Left renal cortex interstitium (tissue), 4 donors: ENCODE results near the gene SPTLC3. TPM values are rescaled to one million over a fixed set of nuclear protein-coding genes. Genes with fewer than 3 reads are reported as not detected.

Experiments used
- DNase-seq, 4 donors: peaks; one replicate each; pipeline ENCODE4 v3.0.0-alpha.2; 2013; ENCODE audit warnings: low read depth in 4 of 4, low spot score in 2 of 4, missing footprints in 1 of 4
- polyA plus RNA-seq, 4 donors: library from polyadenylated mRNA; unstranded; fragments of 120-200 nt; gene quantifications; one replicate each; pipeline ENCODE4 v1.2.1, GENCODE V29; 2013; ENCODE audit not compliant: insufficient read length in 4 of 4

Gene SPTLC3
- polyA plus RNA-seq, 4 donors = 15.4 to 23.2 (median 19.6) TPM

- DNase-seq = no peak
Measured at GRCh38 chr20:12984069-12984765, 24.6 kb upstream of the SPTLC3 start.

GRCh38 chr20:12984863-12985262 lies 23.9 kb upstream of the SPTLC3 start:
- DNase-seq = no peak

- DNase-seq = no peak
Measured at GRCh38 chr20:12987261-12987660, 21.5 kb upstream of the SPTLC3 start.

- DNase-seq = no peak
Measured at GRCh38 chr20:12989586-12990115, 19.1 kb upstream of the SPTLC3 start.

DNA sequence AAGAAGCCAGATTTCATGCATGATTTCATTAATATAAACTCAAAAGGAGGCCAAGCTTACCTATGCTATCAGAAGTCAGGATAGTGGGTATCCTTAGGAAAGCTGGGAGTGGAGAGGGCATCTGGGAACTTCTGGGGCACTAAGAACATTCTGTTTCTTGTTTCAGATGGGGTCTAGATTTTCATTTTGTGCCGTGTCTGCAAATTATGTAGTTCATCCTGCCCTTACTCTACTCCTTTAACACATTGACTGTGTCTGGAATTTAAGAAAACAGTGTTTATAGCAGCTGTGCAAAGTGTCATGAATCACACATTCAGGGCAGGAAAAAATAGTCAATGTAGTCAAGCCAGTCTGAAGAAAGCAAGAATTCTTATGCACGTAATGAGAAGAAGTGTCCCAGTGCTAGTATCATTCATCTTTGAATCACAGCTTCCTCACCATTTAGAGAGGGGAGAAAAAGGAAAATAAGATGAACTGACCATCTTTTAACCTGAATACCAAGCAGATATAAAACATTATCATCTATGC lies 11.6 kb upstream of the SPTLC3 start:
- no peak for DNase-seq

GRCh38 chr20:12998046-12998445 lies 10.7 kb upstream of the SPTLC3 start:
- no peak for DNase-seq

GRCh38 chr20:12999201-12999600 lies 9.6 kb upstream of the SPTLC3 start:
- DNase-seq = no peak

DNA sequence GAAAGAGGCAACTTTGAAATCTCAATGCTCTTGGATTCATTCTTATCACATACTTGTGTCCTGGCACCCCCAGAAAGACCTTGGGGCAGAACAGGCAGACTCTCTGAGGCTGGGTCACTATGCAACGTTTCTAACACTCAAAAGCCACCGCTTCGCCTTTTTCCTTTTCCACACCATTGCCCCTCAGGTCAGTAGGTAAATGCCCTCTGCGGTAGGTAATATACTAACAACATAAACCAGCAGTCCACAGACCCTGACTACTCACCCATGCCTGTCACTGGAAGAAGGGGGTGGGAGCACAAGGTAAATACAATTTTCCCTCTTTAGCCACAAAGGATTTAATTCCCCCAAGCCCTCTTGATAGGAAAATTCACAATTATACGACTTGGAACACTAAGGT lies 6.5 kb upstream of the SPTLC3 start:
- DNase-seq = peak in 1 of 4 donors; percentile 28

DNA sequence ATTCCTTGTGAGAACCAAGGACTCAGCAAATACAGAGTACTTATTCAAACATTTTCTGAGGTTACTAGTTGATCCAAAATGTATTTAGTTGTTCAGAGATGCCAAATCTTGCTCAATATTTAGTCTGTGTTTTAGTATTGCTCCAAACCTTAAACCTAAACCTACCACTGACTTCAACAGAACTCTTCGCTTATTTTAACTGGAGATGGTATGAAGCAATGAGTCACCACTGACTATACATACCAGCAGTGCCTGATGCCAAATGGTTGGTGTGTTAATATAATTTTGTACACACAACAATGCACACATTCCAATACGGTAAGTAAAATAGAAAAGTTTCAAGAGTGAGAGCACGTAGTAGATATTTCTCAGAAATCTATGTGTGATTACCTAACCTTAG lies 1.9 kb upstream of the SPTLC3 start:
- DNase-seq = no peak

GRCh38 chr20:13007596-13007995 lies 1.2 kb upstream of the SPTLC3 start:
- DNase-seq = no peak

DNA sequence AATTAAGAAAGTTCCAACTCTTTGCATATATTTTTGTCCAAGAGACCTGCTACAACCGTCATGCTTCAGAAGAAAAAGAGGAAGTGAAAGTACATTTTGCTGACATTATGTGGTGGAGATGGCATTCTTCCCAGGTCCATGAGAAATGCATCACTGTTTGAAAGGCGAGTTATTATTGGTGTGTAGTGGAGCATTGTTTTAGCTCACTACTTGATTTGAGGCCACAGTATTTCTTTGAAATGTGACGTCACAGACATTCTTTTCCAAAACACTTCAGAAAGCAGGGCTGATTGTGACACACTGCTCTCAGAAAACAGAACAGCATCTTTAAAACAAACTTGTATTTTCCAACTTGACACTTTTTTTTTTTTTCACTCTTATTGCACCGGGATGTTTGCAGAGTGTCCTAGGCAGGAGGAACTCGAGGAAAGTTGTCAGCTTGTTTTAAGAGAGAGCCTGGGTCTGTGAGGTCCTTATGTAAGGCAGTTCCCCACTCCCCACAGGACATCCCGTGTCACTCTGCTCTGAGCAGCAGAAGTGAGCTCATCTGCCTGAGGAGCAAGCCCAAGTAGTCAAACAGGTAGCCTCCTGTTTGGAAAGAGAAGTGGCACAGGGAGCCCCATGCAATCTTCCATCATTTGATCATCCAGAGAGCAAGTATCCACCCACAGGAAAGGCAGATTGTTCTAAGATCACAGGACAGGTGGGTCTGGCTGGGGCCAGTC lies 1.1 kb downstream of the SPTLC3 start:
- peak; percentile 25 to 59 (median 42) for DNase-seq

GRCh38 chr20:13012886-13013285 lies 4.1 kb downstream of the SPTLC3 start:
- no peak for DNase-seq

- no peak for DNase-seq
Measured at GRCh38 chr20:13013411-13013810, 4.6 kb downstream of the SPTLC3 start.

DNA sequence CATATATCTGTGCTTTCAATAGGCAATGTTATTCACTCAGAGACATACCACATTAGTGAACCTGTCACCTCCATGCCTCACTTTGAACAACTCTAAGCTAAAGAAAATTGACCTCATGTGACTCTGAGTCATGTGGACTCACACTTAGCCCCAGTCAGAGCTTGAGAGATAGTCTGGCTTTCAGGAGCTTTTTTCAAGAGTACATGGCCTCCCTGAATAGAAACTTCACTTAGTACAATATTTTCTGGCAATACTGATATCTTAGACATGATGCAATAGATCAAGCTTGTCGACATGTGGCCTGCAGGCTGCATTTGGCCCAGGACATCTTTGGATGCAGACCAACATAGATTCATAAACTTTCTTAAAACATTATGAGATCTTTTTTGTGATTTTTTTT lies 8.5 kb downstream of the SPTLC3 start:
- no peak for DNase-seq

- DNase-seq = no peak
Measured at GRCh38 chr20:13017883-13018535, 9.2 kb downstream of the SPTLC3 start.

DNA sequence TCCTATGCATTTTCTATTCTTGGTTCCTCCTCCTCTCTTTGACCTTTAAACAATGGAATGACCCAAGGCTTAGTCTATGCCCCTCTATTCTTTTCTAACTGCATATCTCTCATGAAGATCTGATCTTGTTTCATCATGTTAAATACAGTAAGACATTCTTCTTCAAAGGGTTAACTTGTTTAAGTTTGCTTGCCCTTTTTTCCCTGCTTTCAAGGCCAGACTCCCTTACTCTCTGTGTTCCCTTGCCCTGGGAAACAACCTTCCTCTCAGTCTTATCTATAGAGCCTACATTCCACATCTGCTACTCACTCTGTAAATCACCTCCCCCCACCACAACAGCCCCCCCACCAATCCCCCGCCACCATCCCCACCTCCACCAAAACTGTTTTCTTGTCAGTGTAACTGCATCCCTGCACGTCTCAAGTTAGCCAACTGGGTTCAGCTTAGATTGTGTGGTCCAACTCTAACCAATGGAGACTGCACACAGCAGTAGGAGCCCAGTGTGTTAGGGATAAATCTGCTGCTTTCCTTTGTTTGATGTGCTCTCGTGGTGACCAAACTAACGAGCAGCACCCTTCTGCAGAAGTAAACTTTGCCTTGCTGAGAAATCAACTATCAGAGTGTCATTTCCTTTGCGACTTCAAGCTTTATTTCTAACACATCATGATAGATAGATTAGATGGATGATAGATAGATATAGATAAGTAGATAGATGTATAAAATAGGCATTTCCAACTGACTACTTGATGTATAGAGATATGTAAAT lies 12.6 kb downstream of the SPTLC3 start:
- DNase-seq = no peak

- no peak for DNase-seq
Measured at GRCh38 chr20:13022401-13023155, 13.8 kb downstream of the SPTLC3 start.

DNA sequence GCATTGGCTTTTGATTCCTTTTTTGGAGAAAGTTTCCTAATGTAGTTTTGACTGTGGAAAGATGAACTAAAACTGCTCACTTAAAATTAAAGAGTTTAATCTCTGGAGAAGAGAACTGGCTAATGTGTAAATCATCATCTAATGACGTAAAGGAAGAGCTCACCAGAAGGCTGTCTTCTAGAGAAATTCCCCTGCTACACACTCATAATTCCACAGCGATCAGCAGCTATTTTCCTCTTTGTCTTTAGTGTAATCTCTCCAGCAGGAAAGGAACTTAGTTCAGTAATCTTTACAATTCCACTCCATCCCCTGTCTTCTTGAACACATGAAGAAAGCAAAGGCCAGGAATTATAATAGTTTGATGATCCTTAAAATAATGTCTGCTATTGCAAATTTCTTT lies 15.8 kb downstream of the SPTLC3 start:
- DNase-seq = no peak

- no peak for DNase-seq
Measured at GRCh38 chr20:13025181-13025580, 16.4 kb downstream of the SPTLC3 start.

DNA sequence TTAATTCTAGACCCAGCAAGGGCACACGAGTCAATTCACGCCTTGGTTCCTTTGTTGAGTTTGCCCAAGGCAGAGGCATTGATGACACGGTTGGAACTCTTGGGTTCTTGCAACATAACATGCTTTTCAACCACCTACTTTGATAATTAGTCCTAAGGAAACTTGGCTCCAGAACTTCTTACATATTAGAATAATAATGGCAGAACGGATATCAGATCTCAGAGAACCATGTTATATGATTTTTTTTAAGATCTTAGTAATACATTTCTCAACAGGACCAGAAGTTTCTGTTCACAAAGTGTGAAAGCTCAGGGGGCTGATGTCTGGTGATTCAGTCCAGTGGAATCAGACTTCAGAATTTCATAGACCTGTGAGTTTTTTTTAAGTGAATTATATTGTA lies 19.2 kb downstream of the SPTLC3 start:
- no peak for DNase-seq
